HEK293 (cell line): Measurements from ENCODE around the gene CALCOCO2.
A peak's percentile ranks its signal among the peaks of the same experiment; 100 is the strongest.

Experiments
- BCL11B ChIP-seq: fragments of 450-650 bp; formaldehyde crosslinking; IDR thresholded peaks from 2 replicates; pipeline ENCODE4 v1.5.1; 2016; ENCODE audit warnings: low read depth, missing biosample characterization, missing genetic modification characterization
- GFI1B ChIP-seq: fragments of 450-650 bp; formaldehyde crosslinking; IDR thresholded peaks from 2 replicates; pipeline ENCODE4 v1.5.1; 2016; ENCODE audit warnings: missing biosample characterization, missing genetic modification characterization
- GLI2 ChIP-seq: fragments of 450-650 bp; formaldehyde crosslinking; IDR thresholded peaks from 2 replicates; pipeline ENCODE4; 2017; ENCODE audit warnings: missing biosample characterization, missing genetic modification characterization, low read depth, borderline replicate concordance
- GLIS2 ChIP-seq: fragments of 450-650 bp; formaldehyde crosslinking; IDR thresholded peaks from 2 replicates; pipeline ENCODE4 v1.5.1; 2016; ENCODE audit warnings: missing biosample characterization, missing genetic modification characterization
- KLF10 ChIP-seq: fragments of 450-650 bp; IDR thresholded peaks from 2 replicates; pipeline ENCODE4 v1.5.1; 2018; ENCODE audit warnings: missing biosample characterization, mild to moderate bottlenecking, missing genetic modification characterization
- SCRT1 ChIP-seq: fragments of 450-650 bp; formaldehyde crosslinking; IDR thresholded peaks from 2 replicates; pipeline ENCODE4 v1.5.1; 2016; ENCODE audit warnings: missing biosample characterization, missing genetic modification characterization, borderline replicate concordance
- SCRT2 ChIP-seq: fragments of 450-650 bp; formaldehyde crosslinking; IDR thresholded peaks from 2 replicates; pipeline ENCODE4 v1.5.1; 2016; ENCODE audit warnings: missing biosample characterization, missing genetic modification characterization
- TCF7L2 ChIP-seq: IDR thresholded peaks from 2 replicates; pipeline ENCODE4 v1.6.1; 2011; ENCODE audit warnings: low read depth, mild to moderate bottlenecking, inconsistent platforms, low read length, moderate library complexity, borderline replicate concordance
- ZBTB7A ChIP-seq: fragments of 450-650 bp; formaldehyde crosslinking; IDR thresholded peaks from 2 replicates; pipeline ENCODE4 v1.5.1; 2016; ENCODE audit warnings: low read depth, missing biosample characterization, missing genetic modification characterization
- ZEB2 ChIP-seq: fragments of 450-650 bp; formaldehyde crosslinking; IDR thresholded peaks from 2 replicates; pipeline ENCODE4 v1.5.1; 2016; ENCODE audit warnings: missing biosample characterization, missing genetic modification characterization
- ZNF121 ChIP-seq: fragments of 450-650 bp; formaldehyde crosslinking; IDR thresholded peaks from 2 replicates; pipeline ENCODE4 v1.5.1; 2016; ENCODE audit warnings: missing biosample characterization, missing genetic modification characterization
- ZNF133 ChIP-seq: fragments of 450-650 bp; formaldehyde crosslinking; IDR thresholded peaks from 2 replicates; pipeline ENCODE4 v1.5.1; 2016; ENCODE audit warnings: missing biosample characterization, missing genetic modification characterization
- ZNF146 ChIP-seq: fragments of 450-650 bp; formaldehyde crosslinking; IDR thresholded peaks from 2 replicates; pipeline ENCODE4 v1.5.1; 2016; ENCODE audit warnings: missing biosample characterization, missing genetic modification characterization
- ZNF157 ChIP-seq: fragments of 450-650 bp; formaldehyde crosslinking; IDR thresholded peaks from 2 replicates; pipeline ENCODE4 v1.5.1; 2016; ENCODE audit warnings: missing biosample characterization, missing genetic modification characterization
- ZNF184 ChIP-seq: fragments of 450-650 bp; IDR thresholded peaks from 2 replicates; pipeline ENCODE4 v1.5.1; 2018; ENCODE audit warnings: missing biosample characterization, mild to moderate bottlenecking, missing genetic modification characterization
- ZNF2 ChIP-seq: fragments of 450-650 bp; formaldehyde crosslinking; IDR thresholded peaks from 2 replicates; pipeline ENCODE4 v1.5.1; 2016; ENCODE audit warnings: missing biosample characterization, missing genetic modification characterization
- ZNF302 ChIP-seq: fragments of 450-650 bp; formaldehyde crosslinking; IDR thresholded peaks from 2 replicates; pipeline ENCODE4 v1.5.1; 2016; ENCODE audit warnings: missing biosample characterization, missing genetic modification characterization, low read depth
- ZNF324 ChIP-seq: fragments of 450-650 bp; formaldehyde crosslinking; IDR thresholded peaks from 2 replicates; pipeline ENCODE4 v1.5.1; 2016; ENCODE audit warnings: missing biosample characterization, missing genetic modification characterization
- ZNF354C ChIP-seq: fragments of 450-650 bp; formaldehyde crosslinking; IDR thresholded peaks from 2 replicates; pipeline ENCODE4 v1.5.1; 2016; ENCODE audit warnings: missing biosample characterization, missing genetic modification characterization, low read depth, borderline replicate concordance
- ZNF37A ChIP-seq: fragments of 450-650 bp; IDR thresholded peaks from 2 replicates; pipeline ENCODE4 v1.5.1; 2018; ENCODE audit warnings: missing biosample characterization, missing genetic modification characterization
- ZNF416 ChIP-seq: fragments of 450-650 bp; formaldehyde crosslinking; IDR thresholded peaks from 2 replicates; pipeline ENCODE4 v1.5.1; 2016; ENCODE audit warnings: missing biosample characterization, missing genetic modification characterization
- ZNF629 ChIP-seq: fragments of 450-650 bp; formaldehyde crosslinking; IDR thresholded peaks from 2 replicates; pipeline ENCODE4 v1.5.1; 2017; ENCODE audit warnings: missing biosample characterization, missing genetic modification characterization
- ZNF654 ChIP-seq: fragments of 450-650 bp; formaldehyde crosslinking; IDR thresholded peaks from 2 replicates; pipeline ENCODE4 v1.5.1; 2016; ENCODE audit warnings: low read depth, missing biosample characterization, missing genetic modification characterization
- ZNF658 ChIP-seq: fragments of 450-650 bp; formaldehyde crosslinking; IDR thresholded peaks from 2 replicates; pipeline ENCODE4; 2016; ENCODE audit warnings: missing biosample characterization, missing genetic modification characterization
- ZNF701 ChIP-seq: fragments of 450-650 bp; formaldehyde crosslinking; IDR thresholded peaks from 2 replicates; pipeline ENCODE4 v1.5.1; 2016; ENCODE audit warnings: missing biosample characterization, missing genetic modification characterization
- ZNF785 ChIP-seq: fragments of 450-650 bp; formaldehyde crosslinking; IDR thresholded peaks from 2 replicates; pipeline ENCODE4 v1.5.1; 2016; ENCODE audit warnings: missing biosample characterization, missing genetic modification characterization
- ZNF843 ChIP-seq: fragments of 450-650 bp; formaldehyde crosslinking; IDR thresholded peaks from 2 replicates; pipeline ENCODE4 v1.5.1; 2016; ENCODE audit warnings: missing biosample characterization, missing genetic modification characterization
- ZSCAN16 ChIP-seq: fragments of 450-650 bp; formaldehyde crosslinking; IDR thresholded peaks from 2 replicates; pipeline ENCODE4 v1.5.1; 2016; ENCODE audit warnings: missing biosample characterization, missing genetic modification characterization
- TF ChIP-seq, protein P1 (sequence below): fragments of 450-650 bp; formaldehyde crosslinking; IDR thresholded peaks from 2 replicates; pipeline ENCODE4 v1.5.1; 2016; ENCODE audit warnings: missing biosample characterization, missing genetic modification characterization
- TF ChIP-seq, protein P2 (sequence below): fragments of 450-650 bp; formaldehyde crosslinking; IDR thresholded peaks from 2 replicates; pipeline ENCODE4 v1.5.1; 2017; ENCODE audit warnings: missing biosample characterization, missing genetic modification characterization
- TF ChIP-seq, protein P3 (sequence below): fragments of 450-650 bp; formaldehyde crosslinking; IDR thresholded peaks from 2 replicates; pipeline ENCODE4 v1.5.1; 2016; ENCODE audit warnings: missing biosample characterization, missing genetic modification characterization, low read depth
- TF ChIP-seq, protein P4 (sequence below): fragments of 450-650 bp; formaldehyde crosslinking; IDR thresholded peaks from 2 replicates; pipeline ENCODE4 v1.5.1; 2016; ENCODE audit warnings: missing biosample characterization, missing genetic modification characterization
- TF ChIP-seq, protein P5 (sequence below): fragments of 450-650 bp; formaldehyde crosslinking; IDR thresholded peaks from 2 replicates; pipeline ENCODE4 v1.5.1; 2016; ENCODE audit warnings: missing biosample characterization, missing genetic modification characterization

The CALCOCO2 gene

DNA sequence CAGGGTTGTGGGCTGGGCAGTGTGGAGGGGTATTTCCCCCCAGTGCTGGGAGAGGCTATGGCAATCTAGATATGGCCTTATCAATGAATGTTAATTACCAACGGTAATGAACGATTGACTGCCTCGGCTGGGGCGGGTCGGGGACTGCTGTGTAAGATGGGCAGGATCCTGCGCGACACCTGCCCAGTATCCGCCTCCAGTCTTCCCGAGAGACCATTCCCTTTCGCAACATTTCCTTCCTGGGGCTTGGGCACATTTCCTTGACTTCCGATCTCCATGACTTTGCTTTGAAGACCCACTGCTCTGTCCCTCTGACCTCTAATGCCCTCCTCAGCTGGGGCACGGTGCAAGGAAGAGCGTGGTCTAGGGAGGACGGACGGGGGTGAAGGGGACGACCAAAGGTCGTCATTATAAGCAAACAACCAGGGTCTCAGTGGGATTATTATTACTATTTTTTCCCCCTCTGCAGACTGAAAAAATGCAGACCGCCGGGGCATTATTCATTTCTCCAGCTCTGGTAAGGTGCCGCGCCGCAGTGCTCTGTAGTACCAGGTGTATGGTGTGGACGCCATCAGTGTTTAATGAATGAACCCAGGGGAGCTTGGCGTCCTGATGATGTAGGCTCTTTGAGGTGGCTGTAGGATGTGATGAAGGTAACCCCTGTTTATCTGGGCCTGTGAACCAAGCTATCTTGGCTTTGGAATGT lies 62.3 kb downstream of the CALCOCO2 start (continued):
- TF ChIP-seq, protein P1, sequence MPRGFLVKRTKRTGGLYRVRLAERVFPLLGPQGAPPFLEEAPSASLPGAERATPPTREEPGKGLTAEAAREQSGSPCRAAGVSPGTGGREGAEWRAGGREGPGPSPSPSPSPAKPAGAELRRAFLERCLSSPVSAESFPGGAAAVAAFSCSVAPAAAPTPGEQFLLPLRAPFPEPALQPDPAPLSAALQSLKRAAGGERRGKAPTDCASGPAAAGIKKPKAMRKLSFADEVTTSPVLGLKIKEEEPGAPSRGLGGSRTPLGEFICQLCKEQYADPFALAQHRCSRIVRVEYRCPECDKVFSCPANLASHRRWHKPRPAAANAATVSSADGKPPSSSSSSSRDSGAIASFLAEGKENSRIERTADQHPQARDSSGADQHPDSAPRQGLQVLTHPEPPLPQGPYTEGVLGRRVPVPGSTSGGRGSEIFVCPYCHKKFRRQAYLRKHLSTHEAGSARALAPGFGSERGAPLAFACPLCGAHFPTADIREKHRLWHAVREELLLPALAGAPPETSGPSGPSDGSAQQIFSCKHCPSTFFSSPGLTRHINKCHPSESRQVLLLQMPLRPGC (tag by site-specific recombination), result 0 out of 2 replicates have a peak, but pooled peaks have one; percentile 4
- 0 out of 2 replicates have a peak, but pooled peaks have one; percentile 65 for TF ChIP-seq ZNF324
- TF ChIP-seq ZNF629 (tag by site-specific recombination), result no peak
- no peak for TF ChIP-seq TCF7L2
- no peak for TF ChIP-seq ZNF157 (tag by site-specific recombination)
- no peak for TF ChIP-seq ZBTB7A (tag by site-specific recombination)
- no peak for TF ChIP-seq GLIS2 (tag by site-specific recombination)
- no peak for TF ChIP-seq ZNF146 (tag by site-specific recombination)
- TF ChIP-seq ZNF184 (tag by site-specific recombination), result no peak
- TF ChIP-seq, protein P2, sequence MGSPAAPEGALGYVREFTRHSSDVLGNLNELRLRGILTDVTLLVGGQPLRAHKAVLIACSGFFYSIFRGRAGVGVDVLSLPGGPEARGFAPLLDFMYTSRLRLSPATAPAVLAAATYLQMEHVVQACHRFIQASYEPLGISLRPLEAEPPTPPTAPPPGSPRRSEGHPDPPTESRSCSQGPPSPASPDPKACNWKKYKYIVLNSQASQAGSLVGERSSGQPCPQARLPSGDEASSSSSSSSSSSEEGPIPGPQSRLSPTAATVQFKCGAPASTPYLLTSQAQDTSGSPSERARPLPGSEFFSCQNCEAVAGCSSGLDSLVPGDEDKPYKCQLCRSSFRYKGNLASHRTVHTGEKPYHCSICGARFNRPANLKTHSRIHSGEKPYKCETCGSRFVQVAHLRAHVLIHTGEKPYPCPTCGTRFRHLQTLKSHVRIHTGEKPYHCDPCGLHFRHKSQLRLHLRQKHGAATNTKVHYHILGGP (tag by site-specific recombination), result no peak
- peak; percentile 4; the same call in 1 of the 2 replicates for TF ChIP-seq BCL11B (tag by site-specific recombination)
- no peak for TF ChIP-seq ZNF785 (tag by site-specific recombination)
- TF ChIP-seq ZNF302 (tag by site-specific recombination), result no peak
- TF ChIP-seq, protein P3, sequence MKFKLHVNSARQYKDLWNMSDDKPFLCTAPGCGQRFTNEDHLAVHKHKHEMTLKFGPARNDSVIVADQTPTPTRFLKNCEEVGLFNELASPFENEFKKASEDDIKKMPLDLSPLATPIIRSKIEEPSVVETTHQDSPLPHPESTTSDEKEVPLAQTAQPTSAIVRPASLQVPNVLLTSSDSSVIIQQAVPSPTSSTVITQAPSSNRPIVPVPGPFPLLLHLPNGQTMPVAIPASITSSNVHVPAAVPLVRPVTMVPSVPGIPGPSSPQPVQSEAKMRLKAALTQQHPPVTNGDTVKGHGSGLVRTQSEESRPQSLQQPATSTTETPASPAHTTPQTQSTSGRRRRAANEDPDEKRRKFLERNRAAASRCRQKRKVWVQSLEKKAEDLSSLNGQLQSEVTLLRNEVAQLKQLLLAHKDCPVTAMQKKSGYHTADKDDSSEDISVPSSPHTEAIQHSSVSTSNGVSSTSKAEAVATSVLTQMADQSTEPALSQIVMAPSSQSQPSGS, result no peak
- 0 out of 2 replicates have a peak, but pooled peaks have one; percentile 33 for TF ChIP-seq ZNF843 (tag by site-specific recombination)
- no peak for TF ChIP-seq GFI1B (tag by site-specific recombination)
- no peak for TF ChIP-seq ZNF133 (tag by site-specific recombination)
- no peak for TF ChIP-seq ZNF658 (tag by site-specific recombination)
- no peak for TF ChIP-seq SCRT1 (tag by site-specific recombination)
- TF ChIP-seq, protein P4, sequence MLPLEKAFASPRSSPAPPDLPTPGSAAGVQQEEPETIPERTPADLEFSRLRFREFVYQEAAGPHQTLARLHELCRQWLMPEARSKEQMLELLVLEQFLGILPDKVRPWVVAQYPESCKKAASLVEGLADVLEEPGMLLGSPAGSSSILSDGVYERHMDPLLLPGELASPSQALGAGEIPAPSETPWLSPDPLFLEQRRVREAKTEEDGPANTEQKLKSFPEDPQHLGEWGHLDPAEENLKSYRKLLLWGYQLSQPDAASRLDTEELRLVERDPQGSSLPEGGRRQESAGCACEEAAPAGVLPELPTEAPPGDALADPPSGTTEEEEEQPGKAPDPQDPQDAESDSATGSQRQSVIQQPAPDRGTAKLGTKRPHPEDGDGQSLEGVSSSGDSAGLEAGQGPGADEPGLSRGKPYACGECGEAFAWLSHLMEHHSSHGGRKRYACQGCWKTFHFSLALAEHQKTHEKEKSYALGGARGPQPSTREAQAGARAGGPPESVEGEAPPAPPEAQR (tag by site-specific recombination), result no peak
- no peak for TF ChIP-seq ZEB2 (tag by site-specific recombination)
- TF ChIP-seq, protein P5, sequence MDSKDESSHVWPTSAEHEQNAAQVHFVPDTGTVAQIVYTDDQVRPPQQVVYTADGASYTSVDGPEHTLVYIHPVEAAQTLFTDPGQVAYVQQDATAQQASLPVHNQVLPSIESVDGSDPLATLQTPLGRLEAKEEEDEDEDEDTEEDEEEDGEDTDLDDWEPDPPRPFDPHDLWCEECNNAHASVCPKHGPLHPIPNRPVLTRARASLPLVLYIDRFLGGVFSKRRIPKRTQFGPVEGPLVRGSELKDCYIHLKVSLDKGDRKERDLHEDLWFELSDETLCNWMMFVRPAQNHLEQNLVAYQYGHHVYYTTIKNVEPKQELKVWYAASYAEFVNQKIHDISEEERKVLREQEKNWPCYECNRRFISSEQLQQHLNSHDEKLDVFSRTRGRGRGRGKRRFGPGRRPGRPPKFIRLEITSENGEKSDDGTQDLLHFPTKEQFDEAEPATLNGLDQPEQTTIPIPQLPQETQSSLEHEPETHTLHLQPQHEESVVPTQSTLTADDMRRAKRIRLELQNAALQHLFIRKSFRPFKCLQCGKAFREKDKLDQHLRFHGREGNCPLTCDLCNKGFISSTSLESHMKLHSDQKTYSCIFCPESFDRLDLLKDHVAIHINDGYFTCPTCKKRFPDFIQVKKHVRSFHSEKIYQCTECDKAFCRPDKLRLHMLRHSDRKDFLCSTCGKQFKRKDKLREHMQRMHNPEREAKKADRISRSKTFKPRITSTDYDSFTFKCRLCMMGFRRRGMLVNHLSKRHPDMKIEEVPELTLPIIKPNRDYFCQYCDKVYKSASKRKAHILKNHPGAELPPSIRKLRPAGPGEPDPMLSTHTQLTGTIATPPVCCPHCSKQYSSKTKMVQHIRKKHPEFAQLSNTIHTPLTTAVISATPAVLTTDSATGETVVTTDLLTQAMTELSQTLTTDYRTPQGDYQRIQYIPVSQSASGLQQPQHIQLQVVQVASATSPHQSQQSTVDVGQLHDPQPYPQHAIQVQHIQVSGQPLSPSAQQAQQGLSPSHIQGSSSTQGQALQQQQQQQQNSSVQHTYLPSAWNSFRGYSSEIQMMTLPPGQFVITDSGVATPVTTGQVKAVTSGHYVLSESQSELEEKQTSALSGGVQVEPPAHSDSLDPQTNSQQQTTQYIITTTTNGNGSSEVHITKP (tag by site-specific recombination), result peak; percentile 65
- TF ChIP-seq ZNF37A (tag by site-specific recombination), result no peak
- TF ChIP-seq ZSCAN16 (tag by site-specific recombination), result no peak
- no peak for TF ChIP-seq ZNF354C (tag by site-specific recombination)
- TF ChIP-seq GLI2 (tag by site-specific recombination), result no peak
- peak; percentile 84; the same call in 1 of the 2 replicates for TF ChIP-seq ZNF2 (tag by site-specific recombination)
- TF ChIP-seq KLF10 (tag by site-specific recombination), result no peak
- TF ChIP-seq ZNF701 (tag by site-specific recombination), result no peak
- no peak for TF ChIP-seq ZNF416 (tag by site-specific recombination)
- no peak for TF ChIP-seq ZNF654 (tag by site-specific recombination)
- TF ChIP-seq SCRT2 (tag by site-specific recombination), result no peak
- no peak for TF ChIP-seq ZNF121
